Osteoblast (primary cell): ENCODE measurements around the gene CRYZL1. TPM values are rescaled to one million over a fixed set of nuclear protein-coding genes. Genes with fewer than 3 reads are reported as not detected.
A peak's percentile ranks its signal among the peaks of the same experiment; 100 is the strongest.

ENCODE experiments used
- DNase-seq: peaks from one replicate; pipeline ENCODE4 v3.0.0; 2011; ENCODE audit warnings: low spot score, mixed read lengths; ENCODE audit not compliant: insufficient read length; ENCODE audit errors: missing footprints
- H2AFZ ChIP-seq: 2 replicates; pipeline ENCODE4 v1.6.0; 2011; ENCODE audit warnings: mild to moderate bottlenecking, low read length
- H3K27ac ChIP-seq: 2 replicates; pipeline ENCODE4 v1.5.1; 2011; ENCODE audit warnings: mild to moderate bottlenecking, low read depth, low read length, moderate library complexity
- H3K27me3 ChIP-seq: 2 replicates; pipeline ENCODE4 v1.6.0; 2012; ENCODE audit warnings: mild to moderate bottlenecking, control low read depth, inconsistent platforms, low read length, moderate library complexity; ENCODE audit not compliant: insufficient read depth
- H3K36me3 ChIP-seq: 2 replicates; pipeline ENCODE4 v1.5.1; 2011; ENCODE audit warnings: mild to moderate bottlenecking, low read length, control low read depth, moderate library complexity; ENCODE audit not compliant: insufficient read depth
- H3K4me1 ChIP-seq: 2 replicates; pipeline ENCODE4 v1.5.1; 2011; ENCODE audit warnings: mild to moderate bottlenecking, low read length, control low read depth, moderate library complexity; ENCODE audit not compliant: insufficient read depth
- H3K4me2 ChIP-seq: 2 replicates; pipeline ENCODE4 v1.6.0; 2011; ENCODE audit warnings: mild to moderate bottlenecking, low read length; ENCODE audit not compliant: insufficient read depth
- H3K4me3 ChIP-seq: fragments of 200-600 bp; sonication (generic); 3 replicates; pipeline ENCODE4 v1.5.1; 2012; ENCODE audit warnings: mild to moderate bottlenecking, low read length, inconsistent platforms; ENCODE audit not compliant: insufficient read depth
- H3K79me2 ChIP-seq: 2 replicates; pipeline ENCODE4 v1.6.0; 2012; ENCODE audit warnings: mild to moderate bottlenecking, low read length, control low read depth, inconsistent platforms; ENCODE audit not compliant: insufficient read depth
- H3K9me3 ChIP-seq: 2 replicates; pipeline ENCODE4 v1.5.1; 2011; ENCODE audit warnings: low read depth, low read length, control low read depth
- H4K20me1 ChIP-seq: 2 replicates; pipeline ENCODE4 v1.6.0; 2012; ENCODE audit warnings: mild to moderate bottlenecking, low read length, control low read depth; ENCODE audit not compliant: insufficient read depth
- total RNA-seq: library from RNA; depleted of rRNA; stranded (reverse); fragments of >200 nt; gene quantifications from 2 replicates; pipeline ENCODE4 v1.2.3, GENCODE V29; 2012
- TF ChIP-seq, protein P1 (sequence below): IDR thresholded peaks from 2 replicates; pipeline ENCODE4 v1.5.1; 2011; ENCODE audit warnings: mild to moderate bottlenecking, low read depth, low read length, moderate library complexity; ENCODE audit errors: extremely low read depth

Gene CRYZL1
- total RNA-seq, 1 donor = 28.6 TPM

DNA sequence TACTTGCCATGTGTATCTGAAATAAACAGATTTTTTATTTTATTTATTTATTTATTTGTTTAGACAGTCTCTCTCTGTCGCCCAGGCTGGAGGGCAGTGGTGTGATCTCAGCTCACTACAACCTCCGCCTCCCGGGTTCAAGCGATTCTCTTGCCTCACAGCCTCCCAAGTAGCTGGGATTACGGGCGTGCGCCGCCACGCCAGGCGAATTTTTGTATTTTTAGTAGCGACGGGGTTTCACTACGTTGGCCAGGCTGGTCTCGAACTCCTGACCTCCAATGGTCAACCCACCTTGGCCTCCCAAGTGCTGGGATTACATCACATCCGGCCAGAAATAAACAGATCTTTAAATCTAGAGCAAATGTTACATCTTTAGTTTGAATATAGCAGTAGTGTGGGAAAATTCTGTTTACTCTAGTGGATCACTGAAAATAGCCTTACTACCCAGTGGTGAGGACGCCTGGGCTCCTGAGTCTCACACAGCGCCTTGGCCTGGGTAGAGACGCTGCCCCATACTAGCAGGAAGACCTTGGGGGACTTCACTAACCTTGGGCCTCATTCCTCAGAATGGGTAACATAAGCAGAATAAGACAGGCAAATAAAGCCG lies 100.3 kb downstream of the CRYZL1 start:
- DNase-seq = no peak
- Histone ChIP-seq H4K20me1 (peaks cover 30% of the 10 kb centered on the region), H3K4me3 (peak overlapping the region; percentile 86), H3K4me1 (peaks cover 34% of the 10 kb centered on the region), H3K27me3 (no peaks in the 10 kb centered on the region), H2AFZ (peak overlapping the region; percentile 90), H3K9me3 (no peaks in the 10 kb centered on the region), H3K79me2 (peaks cover 80% of the 10 kb centered on the region), H3K36me3 (peaks cover 28% of the 10 kb centered on the region), H3K27ac (peak overlapping the region; percentile 100), H3K4me2 (peak overlapping the region; percentile 92)
- TF ChIP-seq, protein P1, sequence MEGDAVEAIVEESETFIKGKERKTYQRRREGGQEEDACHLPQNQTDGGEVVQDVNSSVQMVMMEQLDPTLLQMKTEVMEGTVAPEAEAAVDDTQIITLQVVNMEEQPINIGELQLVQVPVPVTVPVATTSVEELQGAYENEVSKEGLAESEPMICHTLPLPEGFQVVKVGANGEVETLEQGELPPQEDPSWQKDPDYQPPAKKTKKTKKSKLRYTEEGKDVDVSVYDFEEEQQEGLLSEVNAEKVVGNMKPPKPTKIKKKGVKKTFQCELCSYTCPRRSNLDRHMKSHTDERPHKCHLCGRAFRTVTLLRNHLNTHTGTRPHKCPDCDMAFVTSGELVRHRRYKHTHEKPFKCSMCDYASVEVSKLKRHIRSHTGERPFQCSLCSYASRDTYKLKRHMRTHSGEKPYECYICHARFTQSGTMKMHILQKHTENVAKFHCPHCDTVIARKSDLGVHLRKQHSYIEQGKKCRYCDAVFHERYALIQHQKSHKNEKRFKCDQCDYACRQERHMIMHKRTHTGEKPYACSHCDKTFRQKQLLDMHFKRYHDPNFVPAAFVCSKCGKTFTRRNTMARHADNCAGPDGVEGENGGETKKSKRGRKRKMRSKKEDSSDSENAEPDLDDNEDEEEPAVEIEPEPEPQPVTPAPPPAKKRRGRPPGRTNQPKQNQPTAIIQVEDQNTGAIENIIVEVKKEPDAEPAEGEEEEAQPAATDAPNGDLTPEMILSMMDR = no peak

- Histone ChIP-seq H3K4me1 (peaks cover 34% of the 10 kb centered on the region), H4K20me1 (peaks cover 25% of the 10 kb centered on the region), H3K36me3 (peaks cover 32% of the 10 kb centered on the region), H3K4me2 (peak overlapping the region; percentile 92), H3K27me3 (no peaks in the 10 kb centered on the region), H2AFZ (no peak overlapping the region), H3K9me3 (no peaks in the 10 kb centered on the region), H3K79me2 (peaks cover 77% of the 10 kb centered on the region), H3K27ac (peak overlapping the region; percentile 100), H3K4me3 (no peak overlapping the region)
- no peak for DNase-seq
- TF ChIP-seq, protein P1 = no peak
These were observed 100.8 kb downstream of the CRYZL1 start for GRCh38 chr21:33540711-33541104.

DNA sequence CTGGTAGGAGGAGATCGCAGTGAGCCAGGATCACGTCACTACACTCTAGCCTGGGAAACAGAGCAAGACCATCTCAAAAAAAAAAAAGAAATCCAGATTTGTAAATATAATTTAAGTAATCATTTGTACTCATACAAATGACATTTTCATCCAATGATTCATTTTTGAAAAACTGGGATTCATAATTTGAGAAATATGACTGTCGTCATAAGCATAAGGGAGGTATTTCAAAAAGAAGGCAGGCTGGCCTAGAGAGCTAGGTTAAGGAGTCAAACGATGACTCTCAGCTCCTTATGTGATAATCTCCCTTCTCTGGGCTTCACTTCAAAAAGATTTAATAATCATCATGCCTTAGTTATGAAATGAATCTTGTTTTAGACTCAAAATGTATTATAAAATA lies 101.9 kb downstream of the CRYZL1 start:
- H4K20me1 ChIP-seq = peaks cover 14% of the 10 kb centered on the region
- H3K27ac ChIP-seq = peak overlapping the region; percentile 100
- H3K36me3 ChIP-seq = peaks cover 34% of the 10 kb centered on the region
- TF ChIP-seq, protein P1 = no peak
- H3K4me2 ChIP-seq = peak overlapping the region; percentile 92
- no peaks in the 10 kb centered on the region for H3K27me3 ChIP-seq
- H3K4me1 ChIP-seq = peaks cover 25% of the 10 kb centered on the region
- no peak overlapping the region for H2AFZ ChIP-seq
- peaks cover 66% of the 10 kb centered on the region for H3K79me2 ChIP-seq
- H3K4me3 ChIP-seq = no peak overlapping the region
- peak; percentile 91 for DNase-seq
- H3K9me3 ChIP-seq = no peaks in the 10 kb centered on the region

Other genes starting within 250 kb of the CRYZL1 start
- 60.1 and 63.1 TPM in 2 replicates for gene IFNGR2, start 238.3 kb downstream of the CRYZL1 start, total RNA-seq
- gene TMEM50B, start 161.8 kb downstream of the CRYZL1 start, total RNA-seq = 29.3 and 34.2 TPM in 2 replicates
- gene DNAJC28, start 150.0 kb downstream of the CRYZL1 start, total RNA-seq = 3.2 and 4.0 TPM in 2 replicates
- 69.0 and 85.8 TPM in 2 replicates for gene GART, start 99.6 kb downstream of the CRYZL1 start, total RNA-seq
- gene SON, start 98.7 kb downstream of the CRYZL1 start, total RNA-seq = 109 and 137 TPM in 2 replicates
- 10.9 and 17.4 TPM in 2 replicates for gene DONSON, start 53.1 kb downstream of the CRYZL1 start, total RNA-seq
- 39.5 and 42.7 TPM in 2 replicates for gene ITSN1, start 760 bp upstream of the CRYZL1 start, total RNA-seq